K562 (cell line): ENCODE results near the gene PPAN. TPM values are rescaled to one million over a fixed set of nuclear protein-coding genes. Genes with fewer than 3 reads are reported as not detected.

Experiments used
- ATAC-seq: fragments of 200-7000 bp; cut with Tn5 transposase; 3 replicates; pipeline ENCODE4 v1.9.1; 2020; ENCODE audit warnings: moderate library complexity
- BruUV-seq: library from RNA; stranded (reverse); fragments of 400-500 nt; replicated peaks from 2 replicates; lab custom pipeline; 2021; lab: Mats Ljungman, UMichigan
- CTCF ChIA-PET: fragments of 300-600 bp; formaldehyde crosslinking; extraction: SDS; loops from one replicate; lab custom pipeline; 2021; ENCODE audit warnings: low intra/inter-chr PET ratio; lab: Yijun Ruan, JAX
- POLR2A ChIA-PET: fragments of 300-600, 350-650 bp; sonication (Branson Sonifier 250); formaldehyde crosslinking; extraction: SDS; loops from one replicate; lab custom pipeline; 2021; ENCODE audit warnings: antibody characterized with exemption, inconsistent platforms; lab: Yijun Ruan, JAX
- DNase-seq, 4 experiments: peaks; one replicate each; pipeline versions ENCODE4 v3.0.0 to v3.0.0-alpha.2; 2011 to 2018; ENCODE audit warnings: low spot score in 3 of 4, mixed read lengths in 3 of 4; ENCODE audit errors: extremely low read depth in 1 of 4
- FAIRE-seq: peaks from 2 replicates; lab custom pipeline; 2011; peaks lifted over from hg19 to GRCh38; lab: Jason Lieb, UNC
- H2AFZ ChIP-seq: 2 replicates; pipeline ENCODE4 v1.6.0; 2011; ENCODE audit warnings: low read depth, low read length, control low read depth, inconsistent platforms
- H3K27ac ChIP-seq: fragments of 200-600 bp; 3 replicates; pipeline ENCODE4 v1.8.0; 2011; ENCODE audit warnings: low read depth, mild to moderate bottlenecking, control low read depth, inconsistent platforms, low read length, moderate library complexity, mixed read lengths; ENCODE audit errors: extremely low read depth
- H3K27me3 ChIP-seq, 2 experiments: fragments of 300-600 bp in 1 of 2; 2 replicates in 1 of 2; 3 replicates in 1 of 2; pipeline versions ENCODE4 v1.6.0 to v1.8.0; 2011; ENCODE audit warnings: inconsistent platforms in 2 of 2, low read length in 2 of 2, mild to moderate bottlenecking in 1 of 2, mixed read lengths in 1 of 2, moderate library complexity in 1 of 2; ENCODE audit not compliant: control insufficient read depth in 2 of 2, insufficient read depth in 2 of 2
- H3K36me3 ChIP-seq: fragments of 300-600 bp; 3 replicates; pipeline ENCODE4 v1.8.0; 2011; ENCODE audit warnings: mild to moderate bottlenecking, low read length, inconsistent platforms; ENCODE audit not compliant: control insufficient read depth, insufficient read depth
- H3K4me1 ChIP-seq, 2 experiments: fragments of 200-600 bp in 1 of 2; replicated peaks in 1 of 2; 2 replicates in 1 of 2; 3 replicates in 1 of 2; pipeline versions ENCODE4 v1.5.1 to v1.8.0; 2011; ENCODE audit warnings: inconsistent platforms in 2 of 2, low read length in 2 of 2, mild to moderate bottlenecking in 1 of 2, mixed read lengths in 1 of 2, moderate library complexity in 1 of 2; ENCODE audit not compliant: control insufficient read depth in 2 of 2, insufficient read depth in 2 of 2
- H3K4me2 ChIP-seq: 2 replicates; pipeline ENCODE4 v1.6.1; 2011; ENCODE audit warnings: low read length, control low read depth, inconsistent platforms, mixed read lengths; ENCODE audit not compliant: insufficient read depth
- H3K4me3 ChIP-seq: fragments of 200-600 bp; sonication (generic), shearing (Covaris generic); 2 replicates; pipeline ENCODE4 v1.5.1; 2016; ENCODE audit warnings: control low read depth, inconsistent platforms
- H3K79me2 ChIP-seq: fragments of 200-600 bp; 3 replicates; pipeline ENCODE4 v1.8.0; 2011; ENCODE audit warnings: low read length, inconsistent platforms; ENCODE audit not compliant: control insufficient read depth, insufficient read depth
- H3K9ac ChIP-seq, 2 experiments: 2 replicates each; pipeline versions ENCODE4 v1.6.0 to v1.6.1; 2011; ENCODE audit warnings: low read depth in 2 of 2, low read length in 2 of 2, control low read depth in 1 of 2, inconsistent platforms in 1 of 2, mild to moderate bottlenecking in 1 of 2, mixed read lengths in 1 of 2; ENCODE audit not compliant: insufficient read depth in 1 of 2
- H3K9me1 ChIP-seq: one replicate; pipeline ENCODE4 v1.6.0; 2011; ENCODE audit warnings: inconsistent platforms, mild to moderate bottlenecking, low read length, moderate library complexity; ENCODE audit not compliant: control insufficient read depth, insufficient read depth
- H3K9me3 ChIP-seq: replicated peaks from 2 replicates; pipeline ENCODE4 v1.5.1; 2011; ENCODE audit warnings: low read depth, low read length, inconsistent platforms; ENCODE audit not compliant: control insufficient read depth, insufficient read depth
- H4K20me1 ChIP-seq: replicated peaks from 2 replicates; pipeline ENCODE4 v1.6.1; 2011; ENCODE audit warnings: low read length, inconsistent platforms, mixed read lengths; ENCODE audit not compliant: control insufficient read depth, insufficient read depth
- CBX1 ChIP-seq: sonication (generic); IDR thresholded peaks from 2 replicates; pipeline ENCODE4 v1.6.1; 2016; ENCODE audit warnings: antibody characterized with exemption, low read depth, mild to moderate bottlenecking
- CHD2 ChIP-seq: IDR thresholded peaks from 2 replicates; pipeline ENCODE4 v1.6.1; 2011; ENCODE audit warnings: low read depth, low read length
- FOXJ2 ChIP-seq: fragments of 200-800 bp; sonication (Bioruptor generic); IDR thresholded peaks from 2 replicates; pipeline ENCODE4 v1.6.1; 2016; ENCODE audit warnings: missing genetic modification characterization, missing compliant biosample characterization
- GTF2E2 ChIP-seq: fragments of 200-800 bp; sonication (Bioruptor generic); IDR thresholded peaks from 2 replicates; pipeline ENCODE4 v1.6.1; 2016; ENCODE audit warnings: missing genetic modification characterization, missing compliant biosample characterization
- GTF2F1 ChIP-seq: IDR thresholded peaks from 2 replicates; pipeline ENCODE4 v1.6.1; 2011; ENCODE audit warnings: low read depth, low read length, improper control_type of control experiment
- NR1H2 ChIP-seq: sonication (generic); formaldehyde crosslinking; IDR thresholded peaks from 2 replicates; pipeline ENCODE4 v1.4.0; 2020; ENCODE audit warnings: mild to moderate bottlenecking, missing genetic modification reagents
- PHB2 ChIP-seq: fragments of 450-650 bp; IDR thresholded peaks from 2 replicates; pipeline ENCODE4 v1.6.1; 2017; ENCODE audit warnings: low read depth
- PTTG1 ChIP-seq: fragments of 450-650 bp; IDR thresholded peaks from 2 replicates; pipeline ENCODE4 v1.6.1; 2016; ENCODE audit warnings: low read depth, mild to moderate bottlenecking, missing genetic modification characterization, missing compliant biosample characterization
- RB1 ChIP-seq: fragments of 450-650 bp; IDR thresholded peaks from 2 replicates; pipeline ENCODE4 v1.6.1; 2017; ENCODE audit warnings: low read depth, mild to moderate bottlenecking
- TEAD2 ChIP-seq: fragments of 450-650 bp; IDR thresholded peaks from 2 replicates; pipeline ENCODE4 v1.6.1; 2016; ENCODE audit warnings: missing genetic modification characterization, control low read depth, missing compliant biosample characterization
- whole genome bisulfite sequencing: fragments of 100-300 bp; shearing (Covaris generic); methylation state at CpG from one replicate; pipeline ENCODE4 v1.1.6; 2016; ENCODE audit warnings: low coverage, mixed read lengths; ENCODE audit not compliant: insufficient coverage; ENCODE audit errors: missing lambda C conversion rate; 5-methylcytosine and 5-hydroxymethylcytosine counted together
- in situ Hi-C: fragments of 300-500 bp; cut with MboI; formaldehyde crosslinking; loops from 4 replicates; pipeline ENCODE4 v1.15.0; 2018; ENCODE audit warnings: inconsistent platforms, mixed read lengths
- intact Hi-C: fragments of 100-400 bp; cut with micrococcal nuclease; formaldehyde crosslinking; loops from 2 replicates; pipeline ENCODE4 v1.14.2; 2022
- polyA plus RNA-seq, 8 experiments: library from polyadenylated mRNA; depleted of rRNA in 4 of 8; stranded (reverse) in 5 of 8; unstranded in 3 of 8; fragments of >200 nt; fragmentation: Nextera tagmentation in 2 of 8; fragmentation: Illumina TruSeq in 1 of 8; extraction: Ambion mirVana in 2 of 8; extraction: Trizol in 1 of 8; gene quantifications; 2 replicates each; pipeline versions ENCODE4 v1.2.1 to v1.2.3, GENCODE V29; 2011 to 2014; ENCODE audit warnings: inconsistent platforms in 1 of 8, missing spikeins in 1 of 8
- total RNA-seq, 7 experiments: library from RNA; depleted of rRNA in 6 of 7; stranded (reverse); fragments of >200 nt in 6 of 7; fragmentation: Illumina TruSeq in 2 of 7; extraction: Trizol in 2 of 7; gene quantifications; 2 replicates each; pipeline versions ENCODE4 v1.2.1 to v1.2.3, GENCODE V29; 2011 to 2021; ENCODE audit warnings: low replicate concordance in 1 of 7
- TF ChIP-seq, protein P1 (sequence below), 2 experiments: fragments of 450-650 bp in 1 of 2; sonication (generic) in 1 of 2; formaldehyde crosslinking; conservative IDR thresholded peaks; 2 replicates each; pipeline versions ENCODE4 v1.4.0 to v1.8.1; 2020 to 2022; ENCODE audit warnings: mild to moderate bottlenecking in 1 of 2, missing genetic modification reagents in 1 of 2
- TF ChIP-seq, protein P2 (sequence below): fragments of 450-650 bp; formaldehyde crosslinking; IDR thresholded peaks from 2 replicates; pipeline ENCODE4 v1.4.0; 2020; ENCODE audit warnings: mild to moderate bottlenecking
- TF ChIP-seq, protein P3 (sequence below): sonication (generic); formaldehyde crosslinking; IDR thresholded peaks from 2 replicates; pipeline ENCODE4 v1.8.1; 2023; ENCODE audit warnings: mild to moderate bottlenecking, missing genetic modification reagents

The PPAN gene
- total and polyA plus RNA-seq, 9 of the 15 experiments (the other 6 are each of a cell fraction or from before 2014, with no cell fraction given) = 2.2 to 129 (median 59.1) TPM

DNA sequence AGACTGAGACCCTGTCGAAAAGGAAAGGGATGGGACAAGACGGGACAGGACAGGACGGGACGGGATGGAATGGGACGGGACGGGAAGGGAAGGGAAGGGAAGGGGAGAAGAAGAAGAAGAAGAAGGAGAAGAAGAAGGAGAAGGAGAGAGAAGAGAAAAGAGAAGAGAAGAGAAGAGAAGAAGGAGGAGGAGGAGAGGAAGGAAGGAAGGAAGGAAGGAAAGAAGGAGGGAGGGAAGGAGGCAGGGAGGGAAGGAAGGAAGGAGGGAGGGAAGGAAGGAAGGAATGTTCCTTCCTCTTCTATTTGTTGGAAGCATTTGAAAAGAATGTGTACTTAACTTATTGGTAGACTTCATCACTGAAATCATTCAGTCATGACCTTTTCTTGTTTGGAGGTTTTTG, 29.6 kb upstream of the PPAN start (continued):
- no peak for TF ChIP-seq RB1
- TF ChIP-seq, protein P1, sequence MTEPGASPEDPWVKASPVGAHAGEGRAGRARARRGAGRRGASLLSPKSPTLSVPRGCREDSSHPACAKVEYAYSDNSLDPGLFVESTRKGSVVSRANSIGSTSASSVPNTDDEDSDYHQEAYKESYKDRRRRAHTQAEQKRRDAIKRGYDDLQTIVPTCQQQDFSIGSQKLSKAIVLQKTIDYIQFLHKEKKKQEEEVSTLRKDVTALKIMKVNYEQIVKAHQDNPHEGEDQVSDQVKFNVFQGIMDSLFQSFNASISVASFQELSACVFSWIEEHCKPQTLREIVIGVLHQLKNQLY (CRISPR knock-in tag; conservative IDR thresholded peaks at IDR 0.05) = no peak
- TF ChIP-seq, all 486 proteins: peak for 4

DNA sequence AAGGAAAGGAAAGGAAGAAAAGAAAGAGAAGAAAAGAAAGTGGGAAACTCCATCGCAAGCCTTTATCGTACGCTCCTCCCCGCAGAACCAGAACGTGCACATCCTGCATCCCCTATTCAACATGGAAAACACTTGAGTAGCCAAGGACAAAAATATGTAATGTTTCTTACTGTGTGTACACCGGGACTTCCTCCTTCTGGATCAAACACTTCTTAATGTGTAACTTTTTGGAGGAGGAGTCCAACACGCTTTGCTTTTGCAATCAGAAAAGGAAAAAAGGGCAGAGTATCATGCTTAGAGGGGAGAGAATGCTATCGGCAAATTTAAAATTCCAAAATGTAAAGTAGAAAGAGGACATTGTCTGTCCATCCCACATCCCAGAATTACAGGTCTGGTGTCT, 27.8 kb upstream of the PPAN start:
- no TSS peak for BruUV-seq
- no peak overlapping the region for H3K9ac ChIP-seq
- H3K27me3 ChIP-seq = peaks cover 8 to 11% of the 10 kb centered on the region in 2 experiments
- H4K20me1 ChIP-seq = no peaks in the 10 kb centered on the region
- H2AFZ ChIP-seq = no peak overlapping the region
- CTCF ChIA-PET = no interaction called here
- FAIRE-seq (no peak), DNase-seq (no peak), ATAC-seq (no peak)
- in situ Hi-C loops (no loop called here), intact Hi-C loops (no loop called here)
- peaks cover 3% of the 10 kb centered on the region; the same call in 1 of the 2 replicates for H3K9me3 ChIP-seq
- 52% methylated on average over 8 of the region's 8 CpGs for WGBS
- H3K4me2 ChIP-seq = no peak overlapping the region
- POLR2A ChIA-PET = no interaction called here
- H3K4me1 ChIP-seq = no peaks in the 10 kb centered on the region; a peak in 1 of 5 replicates
- no peaks in the 10 kb centered on the region for H3K79me2 ChIP-seq
- H3K36me3 ChIP-seq = no peaks in the 10 kb centered on the region
- no peaks in the 10 kb centered on the region for H3K9me1 ChIP-seq
- H3K4me3 ChIP-seq = no peak overlapping the region
- H3K27ac ChIP-seq = no peak overlapping the region
- TF ChIP-seq PHB2 (no peak), PTTG1 (tag) (no peak), GTF2F1 (no peak), CBX1 (no peak), FOXJ2 (tag) (no peak), CHD2 (no peak), GTF2E2 (no peak), TEAD2 (tag) (no peak), NR1H2 (no peak)
- TF ChIP-seq, protein P2, sequence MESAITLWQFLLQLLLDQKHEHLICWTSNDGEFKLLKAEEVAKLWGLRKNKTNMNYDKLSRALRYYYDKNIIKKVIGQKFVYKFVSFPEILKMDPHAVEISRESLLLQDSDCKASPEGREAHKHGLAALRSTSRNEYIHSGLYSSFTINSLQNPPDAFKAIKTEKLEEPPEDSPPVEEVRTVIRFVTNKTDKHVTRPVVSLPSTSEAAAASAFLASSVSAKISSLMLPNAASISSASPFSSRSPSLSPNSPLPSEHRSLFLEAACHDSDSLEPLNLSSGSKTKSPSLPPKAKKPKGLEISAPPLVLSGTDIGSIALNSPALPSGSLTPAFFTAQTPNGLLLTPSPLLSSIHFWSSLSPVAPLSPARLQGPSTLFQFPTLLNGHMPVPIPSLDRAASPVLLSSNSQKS (CRISPR knock-in tag) = no peak
- TF ChIP-seq, protein P3, sequence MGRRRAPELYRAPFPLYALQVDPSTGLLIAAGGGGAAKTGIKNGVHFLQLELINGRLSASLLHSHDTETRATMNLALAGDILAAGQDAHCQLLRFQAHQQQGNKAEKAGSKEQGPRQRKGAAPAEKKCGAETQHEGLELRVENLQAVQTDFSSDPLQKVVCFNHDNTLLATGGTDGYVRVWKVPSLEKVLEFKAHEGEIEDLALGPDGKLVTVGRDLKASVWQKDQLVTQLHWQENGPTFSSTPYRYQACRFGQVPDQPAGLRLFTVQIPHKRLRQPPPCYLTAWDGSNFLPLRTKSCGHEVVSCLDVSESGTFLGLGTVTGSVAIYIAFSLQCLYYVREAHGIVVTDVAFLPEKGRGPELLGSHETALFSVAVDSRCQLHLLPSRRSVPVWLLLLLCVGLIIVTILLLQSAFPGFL (CRISPR knock-in tag) = no peak
